ENCODE results near the gene XIRP1. TPM values are rescaled to one million over a fixed set of nuclear protein-coding genes. Genes with fewer than 3 reads are reported as not detected.

XIRP1 gene
- total RNA-seq, 2 donors from 2014 or later: 0.99 to 17.2 TPM

GRCh38 chr3:39185959-39186691 lies 6.3 kb downstream of the XIRP1 start:
- peaks cover 6% of the 10 kb centered on the region for H3K36me3 Mint-ChIP-seq (ENCODE audit: low read depth)
- no peak for ATAC-seq (replicated peaks)
- no peak overlapping the region for H3K4me3 Mint-ChIP-seq
- H3K27ac Mint-ChIP-seq: peak overlapping the region; percentile 61
- no peaks in the 10 kb centered on the region for H3K9me3 Mint-ChIP-seq
- H3K4me1 Mint-ChIP-seq: peaks cover 10% of the 10 kb centered on the region
- H3K27me3 Mint-ChIP-seq: no peaks in the 10 kb centered on the region

DNA sequence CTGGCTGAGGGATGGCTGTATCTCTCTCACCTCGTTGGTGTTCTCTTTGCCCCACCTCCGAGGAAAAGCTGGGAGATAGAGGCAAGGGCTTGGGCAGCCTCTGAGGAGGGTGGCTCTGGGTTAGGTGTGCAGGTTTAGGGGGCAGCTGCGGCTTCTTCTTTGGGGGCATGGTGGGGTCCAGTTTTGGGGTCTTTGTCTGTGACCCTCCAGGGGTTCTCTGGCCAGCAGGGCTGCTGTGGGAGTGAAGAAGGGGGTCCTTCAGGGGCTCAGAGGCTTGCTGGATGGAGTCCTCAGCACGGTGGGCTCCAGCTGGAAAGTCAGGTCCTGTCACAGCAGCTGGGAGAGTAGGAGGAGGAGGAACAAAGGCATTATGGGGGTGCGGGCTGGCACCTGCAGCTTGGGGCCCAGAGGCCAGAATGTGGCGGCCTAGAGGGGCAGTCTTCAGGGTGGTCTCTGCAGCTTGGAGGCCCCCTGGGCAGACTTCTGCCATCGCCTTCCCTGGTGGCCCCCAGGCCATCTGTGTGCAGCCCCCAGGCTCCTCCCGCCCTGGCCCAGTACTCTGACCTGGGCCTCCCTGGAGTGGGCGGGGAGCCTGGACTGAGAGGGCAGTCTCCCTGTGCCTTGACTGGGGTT lies 7.0 kb downstream of the XIRP1 start:
- peaks cover 14% of the 10 kb centered on the region for H3K4me1 Mint-ChIP-seq
- H3K27ac Mint-ChIP-seq: peak overlapping the region; percentile 43
- no peaks in the 10 kb centered on the region for H3K27me3 Mint-ChIP-seq
- no peak overlapping the region for H3K4me3 Mint-ChIP-seq
- ATAC-seq (replicated peaks): no peak
- no peaks in the 10 kb centered on the region for H3K9me3 Mint-ChIP-seq
- H3K36me3 Mint-ChIP-seq (ENCODE audit: low read depth): peaks cover 6% of the 10 kb centered on the region

GRCh38 chr3:39184968-39185285 lies 7.5 kb downstream of the XIRP1 start:
- Mint-ChIP-seq H3K27ac (peak overlapping the region; percentile 43), H3K27me3 (no peaks in the 10 kb centered on the region), H3K9me3 (no peaks in the 10 kb centered on the region), H3K4me1 (peaks cover 17% of the 10 kb centered on the region), H3K36me3 (ENCODE audit: low read depth) (peaks cover 6% of the 10 kb centered on the region), H3K4me3 (no peak overlapping the region)
- ATAC-seq (replicated peaks): no peak

DNA sequence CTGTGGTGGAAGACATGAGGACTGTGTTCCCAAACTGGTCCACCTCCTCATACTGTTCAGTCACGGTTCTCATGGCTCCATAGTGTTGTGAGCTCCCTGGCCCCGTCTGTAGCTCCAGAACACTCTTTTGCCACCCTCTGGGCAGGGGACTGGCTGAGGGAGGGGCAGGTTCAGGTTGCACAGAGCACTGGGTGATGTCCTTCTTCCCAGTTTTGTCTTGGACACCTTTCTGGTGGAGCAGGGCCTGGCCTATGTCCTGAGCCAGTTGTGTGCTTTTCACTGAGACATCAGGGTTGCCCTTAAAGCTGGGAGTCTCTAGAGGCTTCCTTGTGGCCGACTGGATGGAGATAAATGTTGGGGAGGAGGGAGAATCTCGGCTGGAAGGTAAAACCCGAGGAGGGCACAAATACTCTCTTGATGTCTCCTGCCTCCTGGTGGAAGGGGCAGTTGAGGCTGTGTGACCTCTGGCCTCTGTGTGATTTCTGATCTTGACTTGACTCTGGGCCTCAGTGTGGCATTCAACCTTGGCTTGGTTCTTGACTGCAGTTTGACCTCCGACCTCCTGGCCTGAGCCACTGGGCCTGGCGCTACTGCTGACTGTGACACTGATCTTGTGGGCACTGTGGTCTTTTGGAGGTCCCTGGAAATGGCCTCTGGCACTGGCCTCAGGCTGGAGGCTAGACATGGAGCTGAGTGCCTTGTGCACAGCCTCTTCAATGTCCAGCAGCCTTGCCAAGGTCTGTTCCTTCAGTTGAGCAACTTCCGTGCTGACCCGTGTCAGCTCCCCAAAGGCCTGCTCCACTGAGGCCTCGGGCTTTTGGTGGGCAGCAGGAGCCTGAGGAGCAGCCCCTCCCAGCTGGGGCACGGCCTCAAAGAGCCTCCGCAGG lies 8.1 kb downstream of the XIRP1 start:
- H3K9me3 Mint-ChIP-seq: no peaks in the 10 kb centered on the region
- peaks cover 6% of the 10 kb centered on the region for H3K36me3 Mint-ChIP-seq (ENCODE audit: low read depth)
- ATAC-seq (replicated peaks): no peak
- no peaks in the 10 kb centered on the region for H3K27me3 Mint-ChIP-seq
- peak overlapping the region; percentile 6 for H3K27ac Mint-ChIP-seq
- no peak overlapping the region for H3K4me3 Mint-ChIP-seq
- H3K4me1 Mint-ChIP-seq: peaks cover 19% of the 10 kb centered on the region

- Mint-ChIP-seq H3K27me3 (no peaks in the 10 kb centered on the region), H3K36me3 (ENCODE audit: low read depth) (peaks cover 6% of the 10 kb centered on the region), H3K4me1 (peaks cover 26% of the 10 kb centered on the region), H3K9me3 (no peaks in the 10 kb centered on the region), H3K27ac (peak overlapping the region; percentile 6), H3K4me3 (no peak overlapping the region)
- no peak for ATAC-seq (replicated peaks)
These were observed 8.9 kb downstream of the XIRP1 start for GRCh38 chr3:39183211-39184080.

- Mint-ChIP-seq H3K27me3 (no peaks in the 10 kb centered on the region), H3K9me3 (no peaks in the 10 kb centered on the region), H3K36me3 (ENCODE audit: low read depth) (no peaks in the 10 kb centered on the region), H3K27ac (peak overlapping the region; percentile 72), H3K4me3 (peak overlapping the region; percentile 86), H3K4me1 (peaks cover 39% of the 10 kb centered on the region)
- no peak for ATAC-seq (replicated peaks)
These were observed 10.7 kb downstream of the XIRP1 start for GRCh38 chr3:39181408-39182335.

- Mint-ChIP-seq H3K27me3 (no peaks in the 10 kb centered on the region), H3K9me3 (no peaks in the 10 kb centered on the region), H3K4me1 (peaks cover 48% of the 10 kb centered on the region), H3K27ac (peak overlapping the region; percentile 82), H3K36me3 (ENCODE audit: low read depth) (no peaks in the 10 kb centered on the region), H3K4me3 (peak overlapping the region; percentile 86)
- ATAC-seq (replicated peaks): peak; percentile 79
These were observed 11.6 kb downstream of the XIRP1 start for GRCh38 chr3:39180546-39181346.

DNA sequence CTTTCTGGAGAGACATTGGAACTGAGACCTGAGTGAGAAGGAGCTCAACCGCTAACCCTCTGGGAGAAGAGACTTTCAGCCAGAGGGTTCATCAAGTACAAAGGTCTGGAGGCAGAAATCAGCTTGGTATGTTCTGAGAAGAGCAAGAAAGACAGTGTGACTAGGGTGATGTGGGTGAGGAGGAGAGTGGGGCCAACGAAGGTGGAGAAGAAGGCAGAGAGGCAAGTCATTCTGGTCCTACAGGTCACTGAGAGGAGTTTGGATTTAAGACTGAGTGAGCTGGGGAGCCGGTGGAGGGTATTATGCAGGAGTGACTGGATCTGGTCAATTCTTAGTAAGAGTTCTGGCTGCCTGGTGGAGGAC lies 12.2 kb downstream of the XIRP1 start:
- Mint-ChIP-seq H3K36me3 (ENCODE audit: low read depth) (no peaks in the 10 kb centered on the region), H3K4me3 (peak overlapping the region; percentile 86), H3K4me1 (peaks cover 49% of the 10 kb centered on the region), H3K9me3 (no peaks in the 10 kb centered on the region), H3K27ac (peak overlapping the region; percentile 82), H3K27me3 (no peaks in the 10 kb centered on the region)
- ATAC-seq (replicated peaks): peak; percentile 63

GRCh38 chr3:39178553-39178952 lies 13.8 kb downstream of the XIRP1 start:
- Mint-ChIP-seq H3K4me1 (peaks cover 49% of the 10 kb centered on the region), H3K4me3 (peak overlapping the region; percentile 86), H3K9me3 (no peaks in the 10 kb centered on the region), H3K27me3 (no peaks in the 10 kb centered on the region), H3K27ac (peak overlapping the region; percentile 77), H3K36me3 (ENCODE audit: low read depth) (no peaks in the 10 kb centered on the region)
- ATAC-seq (replicated peaks): no peak

- H3K4me3 Mint-ChIP-seq: peak overlapping the region; percentile 86
- ATAC-seq (replicated peaks): peak; percentile 56
- H3K27ac Mint-ChIP-seq: peak overlapping the region; percentile 95
- no peaks in the 10 kb centered on the region for H3K27me3 Mint-ChIP-seq
- H3K36me3 Mint-ChIP-seq (ENCODE audit: low read depth): no peaks in the 10 kb centered on the region
- H3K4me1 Mint-ChIP-seq: peaks cover 49% of the 10 kb centered on the region
- H3K9me3 Mint-ChIP-seq: no peaks in the 10 kb centered on the region
These were observed 14.6 kb downstream of the XIRP1 start for GRCh38 chr3:39177708-39178332.

GRCh38 chr3:39176025-39176714 lies 16.2 kb downstream of the XIRP1 start:
- Mint-ChIP-seq H3K9me3 (no peaks in the 10 kb centered on the region), H3K4me1 (peaks cover 45% of the 10 kb centered on the region), H3K27ac (peak overlapping the region; percentile 95), H3K27me3 (no peaks in the 10 kb centered on the region), H3K36me3 (ENCODE audit: low read depth) (no peaks in the 10 kb centered on the region), H3K4me3 (peak overlapping the region; percentile 86)
- ATAC-seq (replicated peaks): no peak

All from activated T-helper 17 cell treated with anti-CD3 and anti-CD28 coated beads, Interleukin-2, amount 50 U/mL, for 72 hours (primary cell).